K562 (cell line): Measurements from ENCODE around the gene TMEM185B. TPM values are rescaled to one million over a fixed set of nuclear protein-coding genes. Genes with fewer than 3 reads are reported as not detected.

Experiments used
- ATAC-seq: fragments of 200-7000 bp; cut with Tn5 transposase; 3 replicates; pipeline ENCODE4 v1.9.1; 2020; ENCODE audit warnings: moderate library complexity
- BruUV-seq: library from RNA; stranded (reverse); fragments of 400-500 nt; replicated peaks from 2 replicates; lab custom pipeline; 2021; lab: Mats Ljungman, UMichigan
- CTCF ChIA-PET: fragments of 300-600 bp; formaldehyde crosslinking; extraction: SDS; loops from one replicate; lab custom pipeline; 2021; ENCODE audit warnings: low intra/inter-chr PET ratio; lab: Yijun Ruan, JAX
- POLR2A ChIA-PET: fragments of 300-600, 350-650 bp; sonication (Branson Sonifier 250); formaldehyde crosslinking; extraction: SDS; loops from one replicate; lab custom pipeline; 2021; ENCODE audit warnings: antibody characterized with exemption, inconsistent platforms; lab: Yijun Ruan, JAX
- DNase-seq, 4 experiments: peaks; one replicate each; pipeline versions ENCODE4 v3.0.0 to v3.0.0-alpha.2; 2011 to 2018; ENCODE audit warnings: low spot score in 3 of 4, mixed read lengths in 3 of 4; ENCODE audit errors: extremely low read depth in 1 of 4
- FAIRE-seq: peaks from 2 replicates; lab custom pipeline; 2011; peaks lifted over from hg19 to GRCh38; lab: Jason Lieb, UNC
- H2AFZ ChIP-seq: 2 replicates; pipeline ENCODE4 v1.6.0; 2011; ENCODE audit warnings: low read depth, low read length, control low read depth, inconsistent platforms
- H3K27ac ChIP-seq: fragments of 200-600 bp; 3 replicates; pipeline ENCODE4 v1.8.0; 2011; ENCODE audit warnings: low read depth, mild to moderate bottlenecking, control low read depth, inconsistent platforms, low read length, moderate library complexity, mixed read lengths; ENCODE audit errors: extremely low read depth
- H3K27me3 ChIP-seq, 2 experiments: fragments of 300-600 bp in 1 of 2; 2 replicates in 1 of 2; 3 replicates in 1 of 2; pipeline versions ENCODE4 v1.6.0 to v1.8.0; 2011; ENCODE audit warnings: inconsistent platforms in 2 of 2, low read length in 2 of 2, mild to moderate bottlenecking in 1 of 2, mixed read lengths in 1 of 2, moderate library complexity in 1 of 2; ENCODE audit not compliant: control insufficient read depth in 2 of 2, insufficient read depth in 2 of 2
- H3K36me3 ChIP-seq: fragments of 300-600 bp; 3 replicates; pipeline ENCODE4 v1.8.0; 2011; ENCODE audit warnings: mild to moderate bottlenecking, low read length, inconsistent platforms; ENCODE audit not compliant: control insufficient read depth, insufficient read depth
- H3K4me1 ChIP-seq, 2 experiments: fragments of 200-600 bp in 1 of 2; replicated peaks in 1 of 2; 2 replicates in 1 of 2; 3 replicates in 1 of 2; pipeline versions ENCODE4 v1.5.1 to v1.8.0; 2011; ENCODE audit warnings: inconsistent platforms in 2 of 2, low read length in 2 of 2, mild to moderate bottlenecking in 1 of 2, mixed read lengths in 1 of 2, moderate library complexity in 1 of 2; ENCODE audit not compliant: control insufficient read depth in 2 of 2, insufficient read depth in 2 of 2
- H3K4me2 ChIP-seq: 2 replicates; pipeline ENCODE4 v1.6.1; 2011; ENCODE audit warnings: low read length, control low read depth, inconsistent platforms, mixed read lengths; ENCODE audit not compliant: insufficient read depth
- H3K4me3 ChIP-seq: fragments of 200-600 bp; sonication (generic), shearing (Covaris generic); 2 replicates; pipeline ENCODE4 v1.5.1; 2016; ENCODE audit warnings: control low read depth, inconsistent platforms
- H3K79me2 ChIP-seq: fragments of 200-600 bp; 3 replicates; pipeline ENCODE4 v1.8.0; 2011; ENCODE audit warnings: low read length, inconsistent platforms; ENCODE audit not compliant: control insufficient read depth, insufficient read depth
- H3K9ac ChIP-seq, 2 experiments: 2 replicates each; pipeline versions ENCODE4 v1.6.0 to v1.6.1; 2011; ENCODE audit warnings: low read depth in 2 of 2, low read length in 2 of 2, control low read depth in 1 of 2, inconsistent platforms in 1 of 2, mild to moderate bottlenecking in 1 of 2, mixed read lengths in 1 of 2; ENCODE audit not compliant: insufficient read depth in 1 of 2
- H3K9me1 ChIP-seq: one replicate; pipeline ENCODE4 v1.6.0; 2011; ENCODE audit warnings: inconsistent platforms, mild to moderate bottlenecking, low read length, moderate library complexity; ENCODE audit not compliant: control insufficient read depth, insufficient read depth
- H3K9me3 ChIP-seq: replicated peaks from 2 replicates; pipeline ENCODE4 v1.5.1; 2011; ENCODE audit warnings: low read depth, low read length, inconsistent platforms; ENCODE audit not compliant: control insufficient read depth, insufficient read depth
- H4K20me1 ChIP-seq: replicated peaks from 2 replicates; pipeline ENCODE4 v1.6.1; 2011; ENCODE audit warnings: low read length, inconsistent platforms, mixed read lengths; ENCODE audit not compliant: control insufficient read depth, insufficient read depth
- E2F4 ChIP-seq: sonication (generic); formaldehyde crosslinking; IDR thresholded peaks from 2 replicates; pipeline ENCODE4 v1.8.0; 2022; ENCODE audit warnings: mild to moderate bottlenecking, low read depth, missing genetic modification reagents
- GABPB2 ChIP-seq: fragments of 250-450 bp; sonication (Bioruptor Pico); conservative IDR thresholded peaks from 2 replicates; pipeline ENCODE4 v1.5.1; 2021; ENCODE audit warnings: mild to moderate bottlenecking
- HES1 ChIP-seq: fragments of 450-650 bp; IDR thresholded peaks from 2 replicates; pipeline ENCODE4 v1.6.1; 2016; ENCODE audit warnings: low read depth, mild to moderate bottlenecking, moderate library complexity
- MTA1 ChIP-seq: fragments of 450-650 bp; IDR thresholded peaks from 2 replicates; pipeline ENCODE4 v1.6.1; 2017; ENCODE audit warnings: borderline replicate concordance
- NRF1 ChIP-seq, 2 experiments: fragments of 450-650 bp; IDR thresholded peaks in 1 of 2; conservative IDR thresholded peaks in 1 of 2; 2 replicates each; pipeline ENCODE4 v1.6.1; 2014; ENCODE audit warnings: mild to moderate bottlenecking in 2 of 2
- RREB1 ChIP-seq: fragments of 250-450 bp; sonication (Bioruptor Pico); IDR thresholded peaks from 2 replicates; pipeline ENCODE4 v1.4.0; 2020
- SMAD2 ChIP-seq: fragments of 150-350 bp; IDR thresholded peaks from 2 replicates; pipeline ENCODE4 v1.6.1; 2014; ENCODE audit warnings: low read depth, mild to moderate bottlenecking, low read length
- ZNF41 ChIP-seq: fragments of 250-450 bp; sonication (Bioruptor Pico); conservative IDR thresholded peaks from 2 replicates; pipeline ENCODE4 v1.4.0; 2020; ENCODE audit warnings: mild to moderate bottlenecking
- ZNF766 ChIP-seq: fragments of 200-800 bp; sonication (Bioruptor generic); conservative IDR thresholded peaks from 2 replicates; pipeline ENCODE4 v1.6.1; 2016; ENCODE audit warnings: missing genetic modification characterization, missing compliant biosample characterization
- WGBS: fragments of 100-300 bp; shearing (Covaris generic); methylation state at CpG from one replicate; pipeline ENCODE4 v1.1.6; 2016; ENCODE audit warnings: low coverage, mixed read lengths; ENCODE audit not compliant: insufficient coverage; ENCODE audit errors: missing lambda C conversion rate; 5-methylcytosine and 5-hydroxymethylcytosine counted together
- in situ Hi-C: fragments of 300-500 bp; cut with MboI; formaldehyde crosslinking; loops from 4 replicates; pipeline ENCODE4 v1.15.0; 2018; ENCODE audit warnings: inconsistent platforms, mixed read lengths
- intact Hi-C: fragments of 100-400 bp; cut with micrococcal nuclease; formaldehyde crosslinking; loops from 2 replicates; pipeline ENCODE4 v1.14.2; 2022
- polyA plus RNA-seq, 8 experiments: library from polyadenylated mRNA; depleted of rRNA in 4 of 8; stranded (reverse) in 5 of 8; unstranded in 3 of 8; fragments of >200 nt; fragmentation: Nextera tagmentation in 2 of 8; fragmentation: Illumina TruSeq in 1 of 8; extraction: Ambion mirVana in 2 of 8; extraction: Trizol in 1 of 8; gene quantifications; 2 replicates each; pipeline versions ENCODE4 v1.2.1 to v1.2.3, GENCODE V29; 2011 to 2014; ENCODE audit warnings: inconsistent platforms in 1 of 8, missing spikeins in 1 of 8
- total RNA-seq, 7 experiments: library from RNA; depleted of rRNA in 6 of 7; stranded (reverse); fragments of >200 nt in 6 of 7; fragmentation: Illumina TruSeq in 2 of 7; extraction: Trizol in 2 of 7; gene quantifications; 2 replicates each; pipeline versions ENCODE4 v1.2.1 to v1.2.3, GENCODE V29; 2011 to 2021; ENCODE audit warnings: low replicate concordance in 1 of 7
- TF ChIP-seq, protein P1 (sequence below): fragments of 450-650 bp; formaldehyde crosslinking; IDR thresholded peaks from 2 replicates; pipeline ENCODE4 v1.4.0; 2022; ENCODE audit warnings: mild to moderate bottlenecking, moderate library complexity
- TF ChIP-seq, protein P2 (sequence below): IDR thresholded peaks from 3 replicates; pipeline ENCODE4 v1.6.1; 2011; ENCODE audit warnings: borderline replicate concordance, mild to moderate bottlenecking; ENCODE audit not compliant: insufficient read length, insufficient read depth

Gene TMEM185B
- total and polyA plus RNA-seq, 9 of the 15 experiments (the other 6 are each of a cell fraction or from before 2014, with no cell fraction given): 2.9 to 28.2 (median 11.5) TPM

DNA sequence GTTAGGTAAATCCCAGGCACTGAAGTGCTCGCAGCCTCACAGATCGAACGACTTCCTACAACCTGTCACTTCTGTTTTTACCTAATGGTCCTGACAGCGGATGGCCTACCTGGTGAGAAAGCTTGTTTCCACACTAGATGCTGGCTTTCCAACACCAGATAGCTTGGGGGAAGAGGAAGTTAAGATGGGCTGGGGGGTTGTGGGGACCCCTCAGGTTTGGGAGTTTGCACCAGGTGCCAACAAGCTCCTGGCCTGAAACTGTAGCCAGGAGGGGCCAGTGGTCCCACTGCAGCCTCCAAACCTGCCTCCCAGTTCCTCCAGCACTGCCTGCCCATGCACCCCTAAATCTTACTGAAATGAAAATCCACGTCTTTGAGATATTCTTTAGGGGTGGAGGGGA is 3.9 kb downstream of the TMEM185B start:
- Histone ChIP-seq H3K9me3 (0 out of 2 replicates have a peak, but pooled peaks cover 2% of the 10 kb centered on the region), H3K36me3 (peaks cover 33% of the 10 kb centered on the region), H4K20me1 (0 out of 2 replicates have a peak, but pooled peaks cover 3% of the 10 kb centered on the region), H3K27ac (no peak overlapping the region), H3K9me1 (no peaks in the 10 kb centered on the region), H3K79me2 (peaks cover 28% of the 10 kb centered on the region), H3K4me3 (no peak overlapping the region), H3K4me1 (peaks cover 18 to 25% of the 10 kb centered on the region in 2 experiments), H2AFZ (no peak overlapping the region), H3K9ac (no peak overlapping the region), H3K4me2 (no peak overlapping the region), H3K27me3 (no peaks in the 10 kb centered on the region)
- no peak for ATAC-seq
- DNase-seq: no peak
- BruUV-seq: no TSS peak
- TF ChIP-seq E2F4 (no peak), ZNF766 (CRISPR knock-in tag) (no peak), GABPB2 (CRISPR knock-in tag) (no peak), NRF1 (conservative IDR thresholded peaks at IDR 0.05 in 1 of 2, IDR thresholded peaks at IDR 0.05 in 1 of 2) (no peak), SMAD2 (no peak), RREB1 (CRISPR knock-in tag) (no peak), HES1 (no peak), ZNF41 (no peak), MTA1 (no peak)
- TF ChIP-seq, protein P1, sequence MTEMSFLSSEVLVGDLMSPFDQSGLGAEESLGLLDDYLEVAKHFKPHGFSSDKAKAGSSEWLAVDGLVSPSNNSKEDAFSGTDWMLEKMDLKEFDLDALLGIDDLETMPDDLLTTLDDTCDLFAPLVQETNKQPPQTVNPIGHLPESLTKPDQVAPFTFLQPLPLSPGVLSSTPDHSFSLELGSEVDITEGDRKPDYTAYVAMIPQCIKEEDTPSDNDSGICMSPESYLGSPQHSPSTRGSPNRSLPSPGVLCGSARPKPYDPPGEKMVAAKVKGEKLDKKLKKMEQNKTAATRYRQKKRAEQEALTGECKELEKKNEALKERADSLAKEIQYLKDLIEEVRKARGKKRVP (CRISPR knock-in tag): no peak
- TF ChIP-seq, protein P2, sequence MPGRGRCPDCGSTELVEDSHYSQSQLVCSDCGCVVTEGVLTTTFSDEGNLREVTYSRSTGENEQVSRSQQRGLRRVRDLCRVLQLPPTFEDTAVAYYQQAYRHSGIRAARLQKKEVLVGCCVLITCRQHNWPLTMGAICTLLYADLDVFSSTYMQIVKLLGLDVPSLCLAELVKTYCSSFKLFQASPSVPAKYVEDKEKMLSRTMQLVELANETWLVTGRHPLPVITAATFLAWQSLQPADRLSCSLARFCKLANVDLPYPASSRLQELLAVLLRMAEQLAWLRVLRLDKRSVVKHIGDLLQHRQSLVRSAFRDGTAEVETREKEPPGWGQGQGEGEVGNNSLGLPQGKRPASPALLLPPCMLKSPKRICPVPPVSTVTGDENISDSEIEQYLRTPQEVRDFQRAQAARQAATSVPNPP: no peak
- intact Hi-C loops: no loop called here
- CTCF ChIA-PET: no interaction called here
- no peak for FAIRE-seq
- WGBS: 98% methylated on average over 5 of the region's 5 CpGs
- in situ Hi-C loops: no loop called here
- POLR2A ChIA-PET: interaction anchor here (0.6 to 1.8 kb wide), 4 partner anchors 10 to 1430 kb away, joined by 3 to 6 read pairs (median 4); no protein-coding TSS in a partner anchor
